Left lung (tissue), 10 donors: Measurements from ENCODE around the gene APBA2. TPM values are rescaled to one million over a fixed set of nuclear protein-coding genes. Genes with fewer than 3 reads are reported as not detected.

Experiments used
- ATAC-seq: fragments of 200-7000 bp; cut with Tn5 transposase; one replicate; pipeline ENCODE4 v1.9.1; 2020; ENCODE audit warnings: moderate library complexity
- DNase-seq, 4 donors: peaks; one replicate each; pipeline ENCODE4 v3.0.0-alpha.2; 2013 to 2020
- H3K27ac ChIP-seq, 2 donors: fragments of 200-600 bp; sonication (generic) in 1 of 2; one replicate each; pipeline versions ENCODE4 v1.5.0 to v1.8.0; 2020 to 2021
- H3K27me3 ChIP-seq, 2 donors: fragments of 200-600 bp; sonication (generic) in 1 of 2; one replicate each; pipeline versions ENCODE4 v1.5.0 to v1.8.0; 2020 to 2021
- H3K36me3 ChIP-seq, 2 donors: fragments of 200-600 bp; sonication (generic) in 1 of 2; one replicate each; pipeline versions ENCODE4 v1.5.0 to v1.8.0; 2020 to 2021
- H3K4me1 ChIP-seq, 2 donors: fragments of 200-600 bp; one replicate each; pipeline ENCODE4 v1.8.0; 2021
- H3K4me3 ChIP-seq, 2 donors: fragments of 200-600 bp; sonication (generic) in 1 of 2; one replicate each; pipeline versions ENCODE4 v1.5.0 to v1.8.0; 2020 to 2021; ENCODE audit warnings: mild to moderate bottlenecking in 1 of 2
- H3K9me3 ChIP-seq, 2 donors: fragments of 200-600 bp; sonication (generic) in 1 of 2; one replicate each; pipeline versions ENCODE4 v1.5.0 to v1.8.0; 2020 to 2021
- CTCF ChIP-seq, 2 donors: fragments of 200-600 bp; sonication (generic) in 1 of 2; IDR thresholded peaks; one replicate each; pipeline versions ENCODE4 v1.5.0 to v1.8.0; 2021; ENCODE audit warnings: antibody characterized with exemption in 2 of 2
- intact Hi-C, 2 donors: fragments of 100-400 bp; cut with DNase I; formaldehyde crosslinking; loops; one replicate each; pipeline versions ENCODE4 v1.11.2 to v1.14.2; 2022
- polyA plus RNA-seq, 6 donors: library from polyadenylated mRNA; unstranded; fragments of 120-200 nt; gene quantifications; one replicate each; pipeline ENCODE4 v1.2.1, GENCODE V29; 2013; ENCODE audit not compliant: insufficient read length in 6 of 6
- total RNA-seq, 2 donors: library from RNA; stranded (reverse); fragmentation: NEBNext Ultra II Directional; extraction: Animal tissue kit (Norgen Biotek cat#: 25700); gene quantifications; one replicate each; pipeline ENCODE4 v1.2.1, GENCODE V29; 2021
- donor health status: DM: no; HTN: yes; CAD: no.
- donor health status: DM: no; HTN: no; CAD: no.

APBA2 gene
- total and polyA plus RNA-seq, 8 donors = 3.9 to 18.4 (median 11.1) TPM

GRCh38 chr15:29008846-29009245 is 123.1 kb downstream of the APBA2 start:
- intact Hi-C loops = no loop called here
- no peak for DNase-seq
- TF ChIP-seq CTCF (IDR thresholded peaks at IDR 0.05) = no peak
- Histone ChIP-seq H3K4me1 (no peaks in the 10 kb centered on the region), H3K27ac (no peak overlapping the region), H3K9me3 (no peaks in the 10 kb centered on the region), H3K4me3 (no peak overlapping the region), H3K27me3 (no peaks in the 10 kb centered on the region), H3K36me3 (no peaks in the 10 kb centered on the region)
- no peak for ATAC-seq

GRCh38 chr15:29012097-29012496 is 126.3 kb downstream of the APBA2 start:
- DNase-seq = no peak
- intact Hi-C loops = no loop called here
- H3K27me3 ChIP-seq = no peaks in the 10 kb centered on the region
- no peaks in the 10 kb centered on the region for H3K9me3 ChIP-seq
- TF ChIP-seq CTCF (IDR thresholded peaks at IDR 0.05) = no peak
- ATAC-seq = no peak
- no peaks in the 10 kb centered on the region for H3K4me1 ChIP-seq
- no peak overlapping the region for H3K4me3 ChIP-seq
- H3K36me3 ChIP-seq = no peaks in the 10 kb centered on the region
- H3K27ac ChIP-seq = no peak overlapping the region

GRCh38 chr15:29014493-29014892 is 128.7 kb downstream of the APBA2 start:
- no peak for TF ChIP-seq CTCF (IDR thresholded peaks at IDR 0.05)
- Histone ChIP-seq H3K4me3 (no peak overlapping the region), H3K27me3 (no peaks in the 10 kb centered on the region), H3K4me1 (no peaks in the 10 kb centered on the region), H3K9me3 (no peaks in the 10 kb centered on the region), H3K36me3 (no peaks in the 10 kb centered on the region), H3K27ac (no peak overlapping the region)
- DNase-seq = no peak
- intact Hi-C loops = no loop called here
- ATAC-seq = no peak

GRCh38 chr15:29016518-29016917 is 130.7 kb downstream of the APBA2 start:
- H3K4me3 ChIP-seq = no peak overlapping the region
- no peak for ATAC-seq
- no peak overlapping the region for H3K27ac ChIP-seq
- intact Hi-C loops = no loop called here
- TF ChIP-seq CTCF (IDR thresholded peaks at IDR 0.05) = no peak
- H3K36me3 ChIP-seq = no peaks in the 10 kb centered on the region
- DNase-seq = no peak
- H3K27me3 ChIP-seq = no peaks in the 10 kb centered on the region
- no peaks in the 10 kb centered on the region for H3K4me1 ChIP-seq
- no peaks in the 10 kb centered on the region for H3K9me3 ChIP-seq

GRCh38 chr15:29018120-29018805 is 132.5 kb downstream of the APBA2 start:
- ATAC-seq (no peak), DNase-seq (no peak)
- no peak overlapping the region for H3K4me3 ChIP-seq
- no peaks in the 10 kb centered on the region for H3K9me3 ChIP-seq
- H3K4me1 ChIP-seq = no peaks in the 10 kb centered on the region
- intact Hi-C loops = no loop called here
- no peaks in the 10 kb centered on the region for H3K27me3 ChIP-seq
- no peak overlapping the region for H3K27ac ChIP-seq
- TF ChIP-seq CTCF (IDR thresholded peaks at IDR 0.05) = no peak
- no peaks in the 10 kb centered on the region for H3K36me3 ChIP-seq
